HCT116 (cell line): ENCODE results near the gene PKP3. TPM values are rescaled to one million over a fixed set of nuclear protein-coding genes. Genes with fewer than 3 reads are reported as not detected.
A peak's percentile ranks its signal among the peaks of the same experiment; 100 is the strongest.

Source experiments
- ATAC-seq: fragments of 200-7000 bp; cut with Tn5 transposase; 2 replicates; pipeline ENCODE4 v1.9.1; 2020; ENCODE audit warnings: mild to moderate bottlenecking, moderate library complexity
- BruUV-seq: library from RNA; stranded (reverse); fragments of 400-500 nt; replicated peaks from 2 replicates; lab custom pipeline; 2021; lab: Mats Ljungman, UMichigan
- CTCF ChIA-PET: fragments of 300-600 bp; sonication (Branson Sonifier 250); formaldehyde crosslinking; loops from one replicate; lab custom pipeline; 2021; ENCODE audit warnings: antibody characterized with exemption; lab: Charles Lee
- POLR2A ChIA-PET: fragments of 300-600, 350-600 bp; sonication (Branson Sonifier 250); formaldehyde crosslinking; loops from one replicate; lab custom pipeline; 2021; ENCODE audit warnings: antibody characterized with exemption; lab: Charles Lee
- RAD21 ChIA-PET, 2 experiments: fragments of 300-600 bp; sonication (Branson Sonifier 250); formaldehyde crosslinking; loops; one replicate each; lab custom pipeline; 2023; ENCODE audit warnings: low total read pairs in 2 of 2; ENCODE audit not compliant: uncharacterized antibody in 2 of 2, unreplicated experiment in 2 of 2, low non-redundant PET in 1 of 2; lab: Charles Lee
- DNase-seq: peaks from one replicate; pipeline ENCODE4 v3.0.0-alpha.2; 2010; ENCODE audit warnings: low read depth, low spot score
- H2AFZ ChIP-seq: fragments of 200-600 bp; shearing (Covaris generic), sonication (generic); 2 replicates; pipeline ENCODE4 v1.6.1; 2017; ENCODE audit warnings: low read depth, mixed run types, mixed read lengths, antibody characterized with exemption, low read length; ENCODE audit not compliant: poor library complexity, severe bottlenecking
- H3K27ac ChIP-seq: 2 replicates; pipeline ENCODE4 v1.5.1; 2012; ENCODE audit warnings: low read depth, low read length
- H3K27me3 ChIP-seq: fragments of 200-600 bp; sonication (generic); 2 replicates; pipeline ENCODE4 v1.6.1; 2016; ENCODE audit warnings: mixed run types, low read length, mixed read lengths; ENCODE audit not compliant: insufficient read depth
- H3K36me3 ChIP-seq, 2 experiments: fragments of 200-500 bp in 1 of 2; fragments of 200-600 bp in 1 of 2; sonication (Bioruptor generic) in 1 of 2; sonication (generic) in 1 of 2; 2 replicates each; pipeline versions ENCODE4 v1.5.1 to v1.6.1; 2014 to 2016; ENCODE audit warnings: low read length in 2 of 2, inconsistent platforms in 1 of 2, mixed read lengths in 1 of 2, mixed run types in 1 of 2; ENCODE audit not compliant: insufficient read depth in 2 of 2, control insufficient read depth in 1 of 2
- H3K4me1 ChIP-seq, 2 experiments: fragments of 200-600 bp in 1 of 2; sonication (generic) in 1 of 2; 2 replicates each; pipeline versions ENCODE4 v1.5.1 to v1.6.1; 2012 to 2017; ENCODE audit warnings: low read length in 2 of 2, inconsistent platforms in 1 of 2, mild to moderate bottlenecking in 1 of 2, mixed read lengths in 1 of 2, mixed run types in 1 of 2, moderate library complexity in 1 of 2; ENCODE audit not compliant: insufficient read depth in 2 of 2, control insufficient read depth in 1 of 2
- H3K4me2 ChIP-seq: fragments of 200-600 bp; sonication (generic); 2 replicates; pipeline ENCODE4 v1.6.1; 2017; ENCODE audit warnings: mixed run types, low read length, mixed read lengths
- H3K4me3 ChIP-seq, 2 experiments: fragments of 200-600 bp in 1 of 2; sonication (generic) in 1 of 2; replicated peaks in 1 of 2; 2 replicates each; pipeline ENCODE4 v1.5.1; 2011 to 2016; ENCODE audit warnings: low read length in 2 of 2, control low read depth in 1 of 2, low read depth in 1 of 2, mild to moderate bottlenecking in 1 of 2, mixed read lengths in 1 of 2, mixed run types in 1 of 2
- H3K79me2 ChIP-seq: fragments of 200-600 bp; sonication (generic); 2 replicates; pipeline ENCODE4 v1.6.1; 2017; ENCODE audit warnings: mild to moderate bottlenecking, mixed run types, low read length, moderate library complexity, mixed read lengths; ENCODE audit not compliant: insufficient read depth
- H3K9ac ChIP-seq: fragments of 200-600 bp; sonication (generic); 2 replicates; pipeline ENCODE4 v1.6.1; 2016; ENCODE audit warnings: low read length, mixed read lengths
- H3K9me2 ChIP-seq: fragments of 200-600 bp; sonication (generic), shearing (Covaris generic); 2 replicates; pipeline ENCODE4 v1.6.1; 2017; ENCODE audit warnings: mixed run types, mild to moderate bottlenecking, moderate library complexity; ENCODE audit not compliant: insufficient read depth
- H3K9me3 ChIP-seq, 2 experiments: fragments of 200-500 bp in 1 of 2; fragments of 200-600 bp in 1 of 2; sonication (Bioruptor generic) in 1 of 2; sonication (generic) in 1 of 2; 2 replicates each; pipeline ENCODE4 v1.6.1; 2014 to 2017; ENCODE audit warnings: low read length in 2 of 2, mixed read lengths in 2 of 2, inconsistent platforms in 1 of 2, low read depth in 1 of 2, mild to moderate bottlenecking in 1 of 2, mixed run types in 1 of 2, moderate library complexity in 1 of 2; ENCODE audit not compliant: control insufficient read depth in 1 of 2, insufficient read depth in 1 of 2
- H4K20me1 ChIP-seq: fragments of 200-600 bp; sonication (generic), shearing (Covaris generic); 2 replicates; pipeline ENCODE4 v1.6.1; 2017; ENCODE audit warnings: mixed run types, mild to moderate bottlenecking, moderate library complexity; ENCODE audit not compliant: insufficient read depth
- CBX3 ChIP-seq: IDR thresholded peaks from 2 replicates; pipeline ENCODE4 v1.6.1; 2012; ENCODE audit warnings: low read depth
- EZH2 ChIP-seq: fragments of 200-600 bp; sonication (generic); IDR thresholded peaks from 2 replicates; pipeline ENCODE4 v1.6.1; 2017; ENCODE audit warnings: antibody characterized with exemption, mixed run types
- POLR2A ChIP-seq: IDR thresholded peaks from 2 replicates; pipeline ENCODE4 v1.7.0; 2011; ENCODE audit warnings: borderline replicate concordance; ENCODE audit not compliant: insufficient read depth, insufficient read length; ENCODE audit errors: extremely low read depth
- POLR2AphosphoS5 ChIP-seq: IDR thresholded peaks from 2 replicates; pipeline ENCODE4 v1.6.1; 2011; ENCODE audit warnings: mild to moderate bottlenecking, low read depth, low read length, moderate library complexity
- TCF7L2 ChIP-seq: IDR thresholded peaks from 2 replicates; pipeline ENCODE4 v1.7.0; 2011; ENCODE audit warnings: borderline replicate concordance, inconsistent platforms; ENCODE audit not compliant: insufficient read depth, insufficient read length; ENCODE audit errors: extremely low read depth
- intact Hi-C: fragments of 100-400 bp; cut with micrococcal nuclease; formaldehyde crosslinking; loops from 2 replicates; pipeline ENCODE4 v1.10.0; 2022
- total RNA-seq: library from RNA; stranded (reverse); gene quantifications from one replicate; pipeline ENCODE4 v1.2.1, GENCODE V29; 2021; ENCODE audit not compliant: unreplicated experiment

PKP3 gene
- total RNA-seq, 1 experiment from 2014 or later: 157 TPM

DNA sequence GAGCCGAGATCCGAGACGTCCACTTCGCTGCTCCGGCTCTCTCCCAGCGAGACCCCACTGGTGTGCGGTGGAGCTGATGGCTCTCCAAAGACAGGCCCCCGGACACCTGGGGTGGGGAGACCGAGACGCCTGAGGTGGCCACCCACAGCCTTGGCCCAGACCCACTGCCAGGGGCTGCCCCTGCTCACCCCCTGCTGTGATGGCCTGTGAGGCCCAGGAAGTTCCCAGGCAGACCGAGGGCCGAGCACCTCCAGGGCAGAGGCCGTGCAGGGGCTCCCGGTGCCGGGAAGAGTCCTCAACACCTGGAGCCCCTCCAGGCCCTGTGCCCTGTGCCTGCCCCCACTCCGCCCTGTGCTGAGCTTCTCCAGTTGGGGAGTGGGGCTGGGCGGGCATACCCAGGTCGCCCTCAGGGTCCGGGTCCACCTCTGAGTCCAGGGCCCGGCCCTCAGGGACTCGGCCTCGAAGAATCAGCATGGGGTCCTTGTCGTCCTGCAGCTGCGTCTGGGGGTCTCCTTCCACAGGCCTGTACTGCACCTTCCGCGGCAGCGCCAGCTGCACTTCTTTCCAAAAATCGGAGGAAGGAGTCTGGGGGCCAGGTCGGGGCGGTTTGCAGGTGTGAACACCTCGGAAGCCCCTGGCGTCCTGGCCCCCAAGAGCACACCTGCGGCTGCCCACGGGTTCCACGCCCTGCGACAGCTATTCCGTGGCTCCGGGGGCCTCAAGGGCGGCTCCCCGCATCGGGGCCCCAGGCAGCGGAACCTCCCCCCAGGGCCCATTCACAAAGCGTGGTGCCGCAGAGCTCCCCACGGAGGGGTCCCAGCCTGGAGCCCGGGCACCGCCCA is 12.2 kb downstream of the PKP3 start:
- no peaks in the 10 kb centered on the region for H3K9me2 ChIP-seq
- ATAC-seq (peak; percentile 9; the same call in 1 of the 2 replicates), DNase-seq (no peak)
- no peaks in the 10 kb centered on the region for H3K9me3 ChIP-seq
- H2AFZ ChIP-seq: no peak overlapping the region
- CTCF ChIA-PET: interaction anchor here (1.1 to 2.7 kb wide), 2 partner anchors 43 to 51 kb away, joined by 3 to 31 read pairs; partner anchors contain the start of gene PTDSS2
- no peaks in the 10 kb centered on the region for H3K27me3 ChIP-seq
- peak overlapping the region; percentile 63 for H3K9ac ChIP-seq
- no peaks in the 10 kb centered on the region for H3K79me2 ChIP-seq
- peak overlapping the region; percentile 85 for H3K4me2 ChIP-seq
- TF ChIP-seq TCF7L2 (no peak), CBX3 (no peak), POLR2AphosphoS5 (peak; percentile 7; the same call in 1 of the 2 replicates), EZH2 (no peak), POLR2A (no peak)
- H3K4me1 ChIP-seq: peaks cover 14 to 42% of the 10 kb centered on the region in 2 experiments
- BruUV-seq: TSS peak; percentile 85
- H3K27ac ChIP-seq: peak overlapping the region; percentile 88
- RAD21 ChIA-PET: interaction anchor here (0.6 to 1.5 kb wide), 2 partner anchors 42 to 357 kb away, joined by 4 to 7 read pairs; no protein-coding TSS in a partner anchor
- intact Hi-C loops: loop anchor here (5.0 kb wide), 1 partner anchor 41 kb away; no protein-coding TSS in a partner anchor
- POLR2A ChIA-PET: interaction anchor here (1.3 to 1.8 kb wide), 6 partner anchors 11 to 100 kb away, joined by 3 to 11 read pairs (median 6); partner anchors contain the start of gene RNH1
- no peaks in the 10 kb centered on the region for H4K20me1 ChIP-seq
- H3K4me3 ChIP-seq: peak overlapping the region; percentile 44 to 58
- peaks cover 2 to 14% of the 10 kb centered on the region in 2 experiments; a peak in 2 of 4 replicates for H3K36me3 ChIP-seq
